Small intestine (tissue), 7 donors: Measurements from ENCODE around the gene CCDC107. TPM values are rescaled to one million over a fixed set of nuclear protein-coding genes. Genes with fewer than 3 reads are reported as not detected.
A peak's percentile ranks its signal among the peaks of the same experiment; 100 is the strongest.

Experiments used
- DNase-seq, 2 donors: peaks; one replicate each; pipeline versions ENCODE4 v3.0.0 to v3.0.0-alpha.2; 2013
- FAIRE-seq: peaks from 2 replicates; lab custom pipeline; 2012; peaks lifted over from hg19 to GRCh38; lab: Jason Lieb, UNC
- H3K27ac ChIP-seq, 3 donors: one replicate each; pipeline ENCODE4 v1.5.1; 2013; ENCODE audit warnings: low read length in 2 of 3, mild to moderate bottlenecking in 2 of 3, control low read depth in 1 of 3, inconsistent platforms in 1 of 3, low read depth in 1 of 3, moderate library complexity in 1 of 3
- H3K27me3 ChIP-seq, 3 donors: one replicate each; pipeline ENCODE4 v1.6.1; 2013; ENCODE audit warnings: low read length in 3 of 3, inconsistent platforms in 1 of 3; ENCODE audit not compliant: control insufficient read depth in 3 of 3, insufficient read depth in 3 of 3
- H3K36me3 ChIP-seq, 3 donors: one replicate each; pipeline ENCODE4 v1.6.1; 2013; ENCODE audit warnings: low read length in 3 of 3, inconsistent platforms in 1 of 3, low read depth in 1 of 3, mild to moderate bottlenecking in 1 of 3, moderate library complexity in 1 of 3; ENCODE audit not compliant: control insufficient read depth in 3 of 3, insufficient read depth in 2 of 3
- H3K4me1 ChIP-seq, 3 donors: one replicate each; pipeline ENCODE4 v1.6.1; 2013; ENCODE audit warnings: low read length in 2 of 3, inconsistent platforms in 1 of 3, low read depth in 1 of 3, mild to moderate bottlenecking in 1 of 3, moderate library complexity in 1 of 3; ENCODE audit not compliant: control insufficient read depth in 3 of 3, insufficient read depth in 2 of 3
- H3K4me3 ChIP-seq, 3 donors: one replicate each; pipeline ENCODE4 v1.5.1; 2013; ENCODE audit warnings: low read length in 3 of 3, control low read depth in 1 of 3, inconsistent platforms in 1 of 3, low read depth in 1 of 3, mild to moderate bottlenecking in 1 of 3, moderate library complexity in 1 of 3
- H3K9me3 ChIP-seq, 2 donors: one replicate each; pipeline ENCODE4 v1.6.1; 2013; ENCODE audit warnings: low read depth in 1 of 2, low read length in 1 of 2; ENCODE audit not compliant: control insufficient read depth in 2 of 2, insufficient read depth in 1 of 2
- WGBS, 3 donors: extraction: QIAGEN DNeasy Blood & Tissue Kit; methylation state at CpG; one replicate each; pipeline ENCODE4 v1.1.7; 2013; 5-methylcytosine and 5-hydroxymethylcytosine counted together
- polyA plus RNA-seq, 4 donors: library from polyadenylated mRNA; stranded (reverse) in 3 of 4; unstranded in 1 of 4; fragments of 200-250 nt in 3 of 4; fragments of 120-200 nt in 1 of 4; gene quantifications; one replicate each; pipeline versions ENCODE4 v1.2.1 to v1.2.3, GENCODE V29; 2013
- donor health status: healthy with polysubstance abuse.
- donor health status: control.
- donor health status: control.
- donor health status: Bipolar disorder and iron deficiency.
- donor health status: healthy.

Gene CCDC107
- polyA plus RNA-seq, 4 donors = 10.6 to 49.0 (median 27.3) TPM

DNA sequence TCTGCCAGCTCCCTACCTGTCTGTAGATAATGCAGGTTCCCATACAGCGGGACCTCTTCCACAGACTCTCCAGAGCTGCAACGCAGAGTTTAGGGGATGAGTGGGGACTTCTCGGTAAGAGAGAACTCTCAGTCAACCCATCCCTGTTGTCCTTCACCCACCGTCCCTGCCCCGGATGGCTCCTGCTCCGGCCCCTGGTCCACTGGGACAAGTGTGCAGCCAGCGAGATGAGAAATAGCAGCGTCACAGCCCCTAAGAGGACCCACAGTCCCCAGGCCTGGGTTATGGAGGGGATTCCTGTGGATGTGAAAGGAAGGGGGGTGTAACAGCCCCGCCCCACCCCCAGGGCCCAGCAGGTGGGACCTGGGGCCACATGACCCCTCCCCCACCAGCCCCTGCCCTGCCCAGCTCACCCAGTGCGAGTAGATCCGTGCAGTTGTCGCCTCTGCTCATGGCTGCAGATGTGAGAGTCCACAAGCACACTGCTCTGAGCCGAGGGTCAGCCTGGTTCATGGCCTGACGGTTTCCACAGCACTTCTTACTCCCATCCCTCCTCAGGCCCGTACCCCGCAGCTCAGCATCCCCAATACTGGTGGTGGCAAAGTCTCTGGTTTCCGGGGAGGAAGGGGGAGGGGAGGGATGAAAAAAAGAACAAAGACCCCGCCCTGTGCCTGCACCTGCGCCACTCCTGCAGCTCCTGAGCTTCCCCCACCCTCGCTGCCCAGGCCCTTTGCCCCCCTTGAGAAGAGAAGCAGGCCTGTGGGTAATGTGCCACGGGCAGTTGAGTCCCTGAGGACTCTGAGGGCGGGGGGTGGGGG is 7.5 kb upstream of the CCDC107 start, which contains the start of gene SIT1:
TSS of gene SIT1 (minus strand) at position 591 of the 818 bp plus-strand sequence. CDS start at position 513, 78 bp downstream.
- DNase-seq = no peak
- Histone ChIP-seq H3K4me1 (peaks cover 0 to 14% (median 2%) of the 10 kb centered on the region in 3 donors), H3K4me3 (peak within 1 kb of the TSS in 2 of 3 donors; percentile 31 to 52), H3K36me3 (no peaks in the 10 kb centered on the region), H3K9me3 (no peaks in the 10 kb centered on the region), H3K27me3 (no peaks in the 10 kb centered on the region), H3K27ac (peak within 1 kb of the TSS in 2 of 3 donors; percentile 34 to 47)
- FAIRE-seq = no peak
- 56 to 63% (median 59%) methylated on average over 20 to 22 of the region's 22 CpGs for WGBS, 3 donors

DNA sequence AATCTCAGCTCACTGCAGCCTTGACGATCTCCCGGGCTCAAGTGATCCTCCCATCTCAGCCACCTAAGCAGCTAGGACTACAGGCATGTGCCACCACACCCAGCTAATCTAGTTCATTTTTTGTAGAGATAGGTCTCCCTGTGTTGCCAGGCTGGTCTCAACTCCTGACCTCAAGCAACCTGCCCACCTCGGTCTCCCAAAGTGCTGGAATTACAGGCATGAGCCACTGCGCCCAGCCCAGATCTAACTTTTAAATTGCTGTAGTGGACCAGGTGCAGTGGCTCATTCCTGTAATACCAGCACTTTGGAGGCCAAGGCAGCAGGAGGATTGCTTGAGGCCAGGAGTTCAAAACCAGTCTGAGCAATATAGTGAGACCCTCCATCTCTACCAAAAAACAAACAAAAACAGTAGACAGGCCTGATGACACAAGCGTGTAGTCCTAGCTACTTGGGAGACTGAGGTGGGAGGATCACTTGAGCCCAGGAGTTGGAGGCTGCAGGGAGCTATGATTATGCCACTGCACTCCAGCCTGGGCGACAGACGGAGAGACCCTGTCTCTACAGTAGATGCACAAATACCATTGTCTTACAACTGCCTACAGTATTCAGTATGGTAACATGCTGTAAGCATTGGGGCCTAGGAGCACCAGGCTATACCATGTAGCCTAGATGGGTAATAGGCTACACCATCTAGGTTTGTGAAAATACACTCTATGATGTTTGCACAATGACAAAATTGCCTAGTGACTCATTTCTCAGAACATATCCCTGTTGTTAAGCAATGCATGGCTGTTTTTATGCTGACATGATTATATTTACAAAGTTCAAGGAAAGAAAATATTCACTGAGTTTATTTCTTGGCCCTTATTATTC is 5.9 kb upstream of the CCDC107 start:
- Histone ChIP-seq H3K9me3 (no peaks in the 10 kb centered on the region), H3K36me3 (no peaks in the 10 kb centered on the region), H3K27ac (peak overlapping the region in 1 of 3 donors; percentile 13), H3K4me1 (peaks cover 0 to 18% (median under 1%) of the 10 kb centered on the region in 3 donors), H3K27me3 (no peaks in the 10 kb centered on the region), H3K4me3 (no peak overlapping the region)
- no peak for FAIRE-seq
- 51 to 75% (median 57%) methylated on average over 7 of the region's 7 CpGs for whole genome bisulfite sequencing, 3 donors
- DNase-seq = peak in 1 of 2 donors; percentile 56

GRCh38 chr9:35652829-35653209 is 5.3 kb upstream of the CCDC107 start:
- Histone ChIP-seq H3K27me3 (no peaks in the 10 kb centered on the region), H3K4me3 (no peak overlapping the region), H3K27ac (no peak overlapping the region), H3K4me1 (peaks cover 0 to 19% (median 0%) of the 10 kb centered on the region in 3 donors), H3K9me3 (no peaks in the 10 kb centered on the region), H3K36me3 (no peaks in the 10 kb centered on the region)
- DNase-seq = no peak
- FAIRE-seq = no peak
- 90% methylated on average over 8 of the region's 8 CpGs for WGBS, 3 donors

DNA sequence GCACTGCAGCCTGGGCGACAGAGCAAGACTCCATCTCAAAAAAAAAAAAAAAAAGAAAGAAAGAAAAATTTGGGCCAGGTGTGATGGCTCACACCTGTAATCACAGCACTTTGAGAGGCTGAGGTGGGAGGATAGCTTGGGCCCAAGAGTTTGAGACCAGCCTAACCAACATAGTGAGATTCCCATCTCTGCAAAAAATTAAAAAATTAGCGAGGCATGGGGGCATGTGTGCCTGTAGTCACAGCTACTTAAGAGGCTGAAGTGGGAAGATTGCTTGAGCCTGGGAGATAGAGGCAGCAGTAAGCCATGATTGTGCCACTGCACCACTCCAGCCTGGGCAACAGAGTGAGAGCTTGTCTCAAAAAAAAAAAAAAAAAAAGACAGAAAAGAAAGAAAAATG is 4.5 kb upstream of the CCDC107 start:
- H3K4me1 ChIP-seq = peaks cover 0 to 19% (median 0%) of the 10 kb centered on the region in 3 donors
- no peaks in the 10 kb centered on the region for H3K27me3 ChIP-seq
- DNase-seq (no peak), FAIRE-seq (no peak)
- no peak overlapping the region for H3K4me3 ChIP-seq
- H3K27ac ChIP-seq = no peak overlapping the region
- WGBS, 3 donors = 87 to 100% (median 98%) methylated on average over 1 to 2 of the region's 2 CpGs
- H3K9me3 ChIP-seq = no peaks in the 10 kb centered on the region
- no peaks in the 10 kb centered on the region for H3K36me3 ChIP-seq

DNA sequence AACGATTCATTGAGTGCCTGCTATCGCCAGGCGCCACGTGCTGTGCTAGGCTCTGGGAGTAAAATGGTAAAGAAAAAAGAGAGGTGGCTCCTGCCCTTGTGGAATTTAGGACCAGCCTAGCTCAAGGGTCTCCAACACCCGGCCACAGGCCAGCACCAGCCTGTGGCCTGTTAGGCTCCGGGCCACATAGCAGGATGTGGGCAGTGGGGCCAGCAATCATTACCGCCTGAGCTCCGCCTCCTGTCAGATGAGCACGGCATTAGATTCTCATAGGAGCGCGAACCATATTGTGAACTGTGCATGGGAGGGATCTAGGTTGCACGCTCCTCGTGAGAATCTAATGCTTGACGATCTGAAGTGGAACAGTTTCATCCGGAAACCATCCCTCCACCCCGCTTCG is 1.7 kb upstream of the CCDC107 start:
- Histone ChIP-seq H3K4me1 (peaks cover 0 to 29% (median 4%) of the 10 kb centered on the region in 3 donors), H3K27ac (no peak overlapping the region), H3K4me3 (no peak overlapping the region), H3K9me3 (no peaks in the 10 kb centered on the region), H3K27me3 (no peaks in the 10 kb centered on the region), H3K36me3 (peaks cover 0 to 14% (median 0%) of the 10 kb centered on the region in 3 donors)
- WGBS, 3 donors = 75 to 89% (median 79%) methylated on average over 17 of the region's 17 CpGs
- no peak for FAIRE-seq
- DNase-seq = no peak

GRCh38 chr9:35656831-35657545 is 1.1 kb upstream of the CCDC107 start:
- no peak for FAIRE-seq
- H3K27ac ChIP-seq = peak overlapping the region; percentile 90 to 98 (median 90)
- peak overlapping the region in 2 of 3 donors; percentile 33 to 54 for H3K4me3 ChIP-seq
- WGBS, 3 donors = 21 to 28% (median 28%) methylated on average over 25 of the region's 25 CpGs
- peaks cover 0 to 18% (median 0%) of the 10 kb centered on the region in 3 donors for H3K36me3 ChIP-seq
- H3K27me3 ChIP-seq = no peaks in the 10 kb centered on the region
- H3K4me1 ChIP-seq = peaks cover 0 to 32% (median 4%) of the 10 kb centered on the region in 3 donors
- H3K9me3 ChIP-seq = no peaks in the 10 kb centered on the region
- DNase-seq = peak; percentile 42 to 81

- Histone ChIP-seq H3K27me3 (no peaks in the 10 kb centered on the region), H3K4me3 (peak within 1 kb of the TSS; percentile 66 to 89 (median 88)), H3K4me1 (peaks cover 0 to 29% (median 4%) of the 10 kb centered on the region in 3 donors), H3K27ac (peak within 1 kb of the TSS; percentile 90 to 98 (median 90)), H3K9me3 (no peaks in the 10 kb centered on the region), H3K36me3 (peaks cover 0 to 23% (median 0%) of the 10 kb centered on the region in 3 donors)
- DNase-seq (peak; percentile 99), FAIRE-seq (no peak)
- 0 to 1% (median 0%) methylated on average over 42 of the region's 42 CpGs for WGBS, 3 donors
These were observed 451 bp upstream of the CCDC107 start, which contains the start of gene RMRP for GRCh38 chr9:35657546-35658136. Gene RMRP (minus strand): TSS chr9:35658019.
